SK-N-SH (cell line): ENCODE measurements around the gene SOAT2.

Experiments
- EP300 ChIP-seq, 2 experiments: IDR thresholded peaks; 2 replicates each; pipeline versions ENCODE4 v1.4.0 to v1.6.1; 2012; ENCODE audit warnings: borderline replicate concordance in 1 of 2, low read depth in 1 of 2, low read length in 1 of 2
- EZH2phosphoT487 ChIP-seq: fragments of 200-600 bp; sonication (generic); IDR thresholded peaks from 2 replicates; pipeline ENCODE4 v1.6.1; 2017; ENCODE audit warnings: low read depth, mixed run types, mild to moderate bottlenecking, antibody characterized with exemption, moderate library complexity, borderline replicate concordance
- SIN3A ChIP-seq: IDR thresholded peaks from 2 replicates; pipeline ENCODE4 v1.6.1; 2012; ENCODE audit warnings: low read depth, mild to moderate bottlenecking, low read length, moderate library complexity, borderline replicate concordance
- TF ChIP-seq, protein P1 (sequence below): fragments of 200-600 bp; sonication (generic); IDR thresholded peaks from 2 replicates; pipeline ENCODE4 v1.6.1; 2017; ENCODE audit warnings: antibody characterized with exemption, mild to moderate bottlenecking, moderate library complexity

DNA sequence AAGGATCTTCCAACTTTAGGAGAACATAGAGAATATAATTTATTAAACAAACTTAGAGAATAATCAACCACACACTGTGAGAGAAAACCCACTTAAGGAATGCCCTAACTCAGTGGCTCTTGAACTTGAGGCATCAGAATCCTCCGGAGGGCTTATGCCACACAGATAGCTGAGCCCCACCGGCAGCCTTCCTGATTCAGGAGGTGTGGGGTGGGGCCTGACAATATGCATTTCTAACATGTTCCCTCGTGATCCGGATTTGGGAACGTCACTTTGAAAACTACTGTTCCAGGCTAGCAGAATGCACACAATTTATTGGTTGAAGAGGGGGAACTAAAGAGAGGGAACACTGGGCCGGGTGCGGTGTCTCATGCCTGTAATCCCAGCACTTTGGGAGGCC is 2.0 kb upstream of the SOAT2 start:
- TF ChIP-seq, protein P1, sequence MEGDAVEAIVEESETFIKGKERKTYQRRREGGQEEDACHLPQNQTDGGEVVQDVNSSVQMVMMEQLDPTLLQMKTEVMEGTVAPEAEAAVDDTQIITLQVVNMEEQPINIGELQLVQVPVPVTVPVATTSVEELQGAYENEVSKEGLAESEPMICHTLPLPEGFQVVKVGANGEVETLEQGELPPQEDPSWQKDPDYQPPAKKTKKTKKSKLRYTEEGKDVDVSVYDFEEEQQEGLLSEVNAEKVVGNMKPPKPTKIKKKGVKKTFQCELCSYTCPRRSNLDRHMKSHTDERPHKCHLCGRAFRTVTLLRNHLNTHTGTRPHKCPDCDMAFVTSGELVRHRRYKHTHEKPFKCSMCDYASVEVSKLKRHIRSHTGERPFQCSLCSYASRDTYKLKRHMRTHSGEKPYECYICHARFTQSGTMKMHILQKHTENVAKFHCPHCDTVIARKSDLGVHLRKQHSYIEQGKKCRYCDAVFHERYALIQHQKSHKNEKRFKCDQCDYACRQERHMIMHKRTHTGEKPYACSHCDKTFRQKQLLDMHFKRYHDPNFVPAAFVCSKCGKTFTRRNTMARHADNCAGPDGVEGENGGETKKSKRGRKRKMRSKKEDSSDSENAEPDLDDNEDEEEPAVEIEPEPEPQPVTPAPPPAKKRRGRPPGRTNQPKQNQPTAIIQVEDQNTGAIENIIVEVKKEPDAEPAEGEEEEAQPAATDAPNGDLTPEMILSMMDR: no peak
- TF ChIP-seq EP300 (IDR thresholded peaks at IDR 0.05; ENCODE audit: borderline replicate concordance in 1 of 2, low read depth in 1 of 2, low read length in 1 of 2): no peak
- TF ChIP-seq SIN3A: no peak
- no peak for TF ChIP-seq EZH2phosphoT487
